ENCODE results near the gene POC5.
"Not testable (repeated sequence)": the region's sequence is repeated elsewhere in the genome, so short reads cannot be mapped to it uniquely, and the experiment has no call there.

The POC5 gene

DNA sequence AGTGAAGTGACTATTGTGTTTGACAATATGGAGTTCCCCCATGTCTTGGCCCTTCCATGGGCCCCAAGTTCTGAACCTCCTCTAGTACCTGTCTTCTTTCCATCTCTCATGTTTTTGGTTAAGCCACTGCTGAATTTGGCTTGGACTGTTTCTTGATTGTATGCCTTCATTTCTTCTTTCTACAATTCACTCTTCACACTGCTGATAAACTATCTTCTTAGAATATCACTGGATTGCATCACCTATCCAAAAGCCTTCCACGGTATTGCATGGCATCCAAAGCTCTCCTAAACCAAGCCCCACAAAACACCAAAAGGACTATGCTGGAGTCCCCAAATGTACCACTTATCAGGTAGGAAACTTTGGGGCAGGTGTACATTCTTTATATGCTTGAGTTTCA, 4.3 kb upstream of the POC5 start:
- no peak for DNase-seq (ENCODE audit: low spot score)
- peaks cover 3% of the 10 kb centered on the region for H3K9me3 Mint-ChIP-seq
- peaks cover 11% of the 10 kb centered on the region for H3K27me3 Mint-ChIP-seq (ENCODE audit: low read depth)
- H3K4me3 Mint-ChIP-seq: no peak overlapping the region
- no peak overlapping the region for H3K27ac Mint-ChIP-seq
- H3K36me3 Mint-ChIP-seq (ENCODE audit: low read depth): peaks cover 4% of the 10 kb centered on the region
- H3K4me1 Mint-ChIP-seq (ENCODE audit: low read depth): peaks cover 3% of the 10 kb centered on the region

DNA sequence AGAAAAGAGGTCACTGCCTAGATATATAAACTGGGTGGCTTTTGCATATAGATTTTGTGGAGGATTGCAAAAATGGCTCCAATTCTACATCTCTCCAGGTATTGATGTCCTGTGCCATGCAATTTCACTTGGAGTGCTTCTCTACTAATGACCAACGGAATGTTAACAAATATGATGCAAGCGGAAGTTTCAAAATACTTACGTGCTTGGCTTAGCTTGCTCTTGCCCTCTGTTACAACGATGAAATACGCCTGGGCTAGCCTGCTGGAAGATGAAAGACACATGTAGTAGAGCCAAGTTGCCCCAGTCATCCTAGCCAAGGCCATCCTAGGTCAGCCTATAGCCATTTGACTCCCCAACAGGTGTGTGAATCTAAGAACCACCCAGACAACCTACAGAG, 3.6 kb upstream of the POC5 start:
- H3K4me1 Mint-ChIP-seq (ENCODE audit: low read depth): peaks cover 8% of the 10 kb centered on the region
- peaks cover 6% of the 10 kb centered on the region for H3K36me3 Mint-ChIP-seq (ENCODE audit: low read depth)
- H3K4me3 Mint-ChIP-seq: no peak overlapping the region
- H3K27ac Mint-ChIP-seq: no peak overlapping the region
- peaks cover 3% of the 10 kb centered on the region for H3K9me3 Mint-ChIP-seq
- no peak for DNase-seq (ENCODE audit: low spot score)
- peaks cover 6% of the 10 kb centered on the region for H3K27me3 Mint-ChIP-seq (ENCODE audit: low read depth)

DNA sequence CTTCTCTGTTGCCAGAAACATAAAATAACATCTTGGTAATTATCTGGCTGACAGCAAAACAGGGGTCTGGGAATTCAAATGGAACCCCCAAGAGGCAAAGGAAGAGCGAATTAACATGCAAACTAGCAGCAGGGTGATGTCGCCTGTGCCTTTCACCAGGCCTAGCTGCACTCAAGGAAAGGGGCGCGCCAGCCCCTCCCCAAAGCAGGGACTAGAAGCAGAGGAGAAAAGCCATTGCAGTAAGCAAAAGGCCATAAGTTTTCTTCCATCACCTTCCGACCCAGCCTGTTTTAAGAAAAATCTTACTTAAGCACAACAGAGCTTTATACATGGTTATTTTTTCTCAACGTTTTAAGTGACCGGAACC, 539 bp downstream of the POC5 start:
- Mint-ChIP-seq H3K36me3 (ENCODE audit: low read depth) (peaks cover 28% of the 10 kb centered on the region), H3K27me3 (ENCODE audit: low read depth) (peaks cover 3% of the 10 kb centered on the region), H3K4me1 (ENCODE audit: low read depth) (peaks cover 33% of the 10 kb centered on the region), H3K9me3 (no peaks in the 10 kb centered on the region), H3K27ac (peak overlapping the region; percentile 100), H3K4me3 (peak overlapping the region; percentile 100)
- DNase-seq (ENCODE audit: low spot score): peak; percentile 14

DNA sequence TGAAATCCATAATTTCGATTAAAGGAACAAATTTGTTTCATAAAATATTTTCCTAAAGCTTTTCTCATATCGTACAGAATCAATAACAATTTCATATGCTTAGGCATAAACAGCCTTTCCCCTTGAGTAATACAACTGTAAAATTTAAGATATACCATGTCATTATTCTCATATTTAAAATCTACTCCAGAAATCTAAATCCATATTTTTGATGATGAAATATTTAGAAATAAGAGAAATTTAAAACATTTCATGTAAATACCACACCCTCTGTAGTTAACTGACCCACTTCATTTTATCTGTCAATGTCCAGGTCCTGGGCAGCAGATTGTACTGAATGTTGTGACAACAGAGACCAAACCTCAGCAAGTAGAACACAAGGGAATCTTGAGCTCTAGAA, 5.1 kb downstream of the POC5 start:
- no peak for DNase-seq (ENCODE audit: low spot score)
- Mint-ChIP-seq H3K9me3 (no peaks in the 10 kb centered on the region), H3K4me1 (ENCODE audit: low read depth) (peaks cover 44% of the 10 kb centered on the region), H3K36me3 (ENCODE audit: low read depth) (peaks cover 49% of the 10 kb centered on the region), H3K4me3 (no peak overlapping the region), H3K27ac (no peak overlapping the region), H3K27me3 (ENCODE audit: low read depth) (no peaks in the 10 kb centered on the region)

DNA sequence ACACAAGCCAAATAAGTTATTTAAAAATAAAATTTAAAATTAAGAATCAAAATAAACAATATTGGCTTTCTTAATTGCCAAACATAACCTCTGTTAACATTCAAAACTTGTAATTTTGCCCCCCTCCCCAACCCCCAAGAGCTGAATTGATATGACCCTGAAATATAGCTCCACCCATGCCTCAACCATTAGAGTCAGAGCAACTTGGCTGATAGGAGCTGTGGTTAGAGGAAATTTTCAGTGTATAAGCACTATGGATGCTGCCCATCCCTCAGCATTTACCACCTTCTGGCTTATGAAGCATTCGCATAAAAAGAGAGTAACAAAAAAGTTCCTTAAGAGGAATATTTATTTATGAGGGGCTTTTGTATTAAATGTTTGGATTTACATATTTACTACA, 6.1 kb downstream of the POC5 start:
- H3K27ac Mint-ChIP-seq: no peak overlapping the region
- H3K9me3 Mint-ChIP-seq: no peaks in the 10 kb centered on the region
- H3K36me3 Mint-ChIP-seq (ENCODE audit: low read depth): peaks cover 46% of the 10 kb centered on the region
- H3K27me3 Mint-ChIP-seq (ENCODE audit: low read depth): no peaks in the 10 kb centered on the region
- H3K4me3 Mint-ChIP-seq: no peak overlapping the region
- H3K4me1 Mint-ChIP-seq (ENCODE audit: low read depth): peaks cover 42% of the 10 kb centered on the region
- DNase-seq (ENCODE audit: low spot score): no peak

DNA sequence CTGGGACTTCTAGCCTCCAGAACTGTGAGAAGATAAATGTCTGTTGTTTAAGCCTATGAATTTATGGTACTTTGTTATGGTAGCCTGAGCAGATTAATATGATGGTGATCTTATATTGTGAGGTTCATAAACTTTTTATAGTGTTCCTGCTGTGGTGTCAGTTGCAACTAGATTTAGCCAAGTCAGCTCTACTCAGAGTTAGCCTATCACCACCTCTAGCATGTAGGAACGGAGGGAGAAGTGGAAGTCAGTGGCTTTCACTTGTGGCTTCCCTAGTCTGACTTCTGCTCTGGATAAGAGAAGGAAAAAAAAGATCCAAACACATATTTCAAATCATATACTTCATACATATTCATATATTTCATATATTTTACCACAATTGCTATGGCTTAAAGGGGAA, 6.6 kb downstream of the POC5 start:
- no peak for DNase-seq (ENCODE audit: low spot score)
- H3K4me1 Mint-ChIP-seq (ENCODE audit: low read depth): peaks cover 41% of the 10 kb centered on the region
- H3K36me3 Mint-ChIP-seq (ENCODE audit: low read depth): peaks cover 45% of the 10 kb centered on the region
- H3K9me3 Mint-ChIP-seq: no peaks in the 10 kb centered on the region
- peak overlapping the region; percentile 45 for H3K27ac Mint-ChIP-seq
- no peak overlapping the region for H3K4me3 Mint-ChIP-seq
- H3K27me3 Mint-ChIP-seq (ENCODE audit: low read depth): no peaks in the 10 kb centered on the region

DNA sequence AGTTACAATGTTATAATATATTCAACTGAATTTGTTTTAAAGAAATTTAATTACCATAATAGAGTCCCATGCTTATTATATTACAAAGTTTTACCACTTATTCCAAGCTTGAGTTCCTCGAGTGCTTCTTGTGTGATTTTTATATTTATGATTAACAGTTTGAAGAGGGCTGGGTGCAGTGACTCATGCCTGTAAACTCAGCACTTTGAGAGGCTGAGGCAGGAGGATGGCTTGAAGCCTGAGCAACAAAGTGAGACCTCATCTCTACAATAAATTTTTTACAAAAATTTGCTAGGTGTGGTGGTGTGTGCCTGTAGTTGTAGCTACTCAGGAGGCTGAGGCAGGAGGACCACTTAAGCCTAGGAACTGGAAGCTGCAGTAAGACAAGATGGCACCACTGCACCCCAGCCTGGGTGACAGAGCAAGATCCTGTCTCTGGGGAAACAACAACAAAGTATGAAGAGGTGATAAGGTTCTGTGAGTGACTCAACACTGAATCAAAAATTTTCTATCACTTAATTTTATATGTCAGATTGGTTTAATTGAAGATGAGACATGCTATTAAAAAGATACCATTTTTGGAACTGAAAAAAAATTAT, 9.2 kb downstream of the POC5 start:
- Mint-ChIP-seq H3K27ac (no peak overlapping the region), H3K27me3 (ENCODE audit: low read depth) (no peaks in the 10 kb centered on the region), H3K36me3 (ENCODE audit: low read depth) (peaks cover 42% of the 10 kb centered on the region), H3K4me3 (no peak overlapping the region), H3K9me3 (no peaks in the 10 kb centered on the region), H3K4me1 (ENCODE audit: low read depth) (peaks cover 26% of the 10 kb centered on the region)
- no peak for DNase-seq (ENCODE audit: low spot score)

DNA sequence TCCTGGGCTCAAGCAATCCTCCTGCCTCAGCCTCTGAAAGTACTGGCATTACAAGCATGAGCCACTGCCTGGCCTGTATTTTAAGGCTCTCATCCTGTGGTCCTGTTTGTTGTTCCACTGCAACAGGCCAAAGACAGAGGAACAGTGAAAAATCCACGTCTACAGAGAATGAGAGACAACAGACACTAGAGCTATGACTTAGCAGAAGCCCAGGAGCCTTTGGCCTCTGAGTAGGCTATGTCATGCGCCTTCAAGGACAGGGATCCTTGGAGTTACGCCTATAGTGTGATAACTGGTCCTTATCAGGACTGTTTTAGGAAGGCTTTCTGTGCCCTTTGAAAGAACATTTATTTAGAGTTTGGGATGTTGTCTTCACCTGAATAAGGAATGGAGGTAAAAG, 10.5 kb downstream of the POC5 start:
- DNase-seq (ENCODE audit: low spot score): no peak
- Mint-ChIP-seq H3K9me3 (no peaks in the 10 kb centered on the region), H3K4me1 (ENCODE audit: low read depth) (peaks cover 21% of the 10 kb centered on the region)

DNA sequence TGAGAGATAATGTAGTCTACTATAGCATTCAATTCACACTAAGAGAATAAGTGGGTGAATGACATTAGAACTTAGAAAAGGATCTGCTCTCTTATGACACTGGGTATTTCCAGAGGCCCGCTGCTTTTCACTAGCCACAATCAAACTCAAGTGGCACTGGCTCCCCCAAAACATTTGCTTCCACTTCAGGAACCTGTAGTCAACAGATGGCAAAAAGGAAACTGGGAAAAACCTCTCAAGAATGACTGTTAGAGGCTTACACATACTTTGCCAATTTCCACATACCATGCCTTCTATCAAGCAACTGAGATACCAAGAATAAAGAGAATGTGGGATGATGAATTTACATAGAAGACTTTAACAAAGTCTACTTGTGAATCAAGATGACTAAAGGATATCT, 11.2 kb downstream of the POC5 start:
- Mint-ChIP-seq H3K4me3 (no peak overlapping the region), H3K4me1 (ENCODE audit: low read depth) (peaks cover 18% of the 10 kb centered on the region), H3K9me3 (no peaks in the 10 kb centered on the region), H3K27me3 (ENCODE audit: low read depth) (no peaks in the 10 kb centered on the region), H3K36me3 (ENCODE audit: low read depth) (peaks cover 50% of the 10 kb centered on the region), H3K27ac (no peak overlapping the region)
- no peak for DNase-seq (ENCODE audit: low spot score)

More for the DNA sequence above, 10.5 kb downstream of the POC5 start:
- Mint-ChIP-seq H3K4me3 (no peak overlapping the region), H3K27ac (no peak overlapping the region), H3K27me3 (ENCODE audit: low read depth) (no peaks in the 10 kb centered on the region), H3K36me3 (ENCODE audit: low read depth) (peaks cover 48% of the 10 kb centered on the region)

DNA sequence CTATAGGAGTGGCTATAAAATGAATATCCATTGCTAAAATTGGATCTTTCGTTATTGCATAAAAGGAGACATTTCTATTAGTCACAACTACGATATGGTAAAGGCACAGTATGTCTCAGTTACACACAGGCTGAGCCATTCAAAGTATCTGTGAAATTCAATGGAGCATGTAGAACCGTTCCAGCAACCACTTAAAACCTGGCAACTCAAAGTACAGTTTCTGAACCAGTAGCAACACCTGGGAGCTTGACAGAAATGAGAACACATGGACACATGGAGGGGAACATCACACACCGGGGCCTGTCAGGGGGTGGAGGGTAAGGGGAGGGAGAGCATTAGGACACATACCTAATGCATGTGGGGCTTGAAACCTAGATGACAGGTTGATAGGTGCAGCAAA, 15.4 kb downstream of the POC5 start:
- no peak overlapping the region for H3K4me3 Mint-ChIP-seq
- H3K9me3 Mint-ChIP-seq: peaks cover 5% of the 10 kb centered on the region
- H3K27me3 Mint-ChIP-seq (ENCODE audit: low read depth): no peaks in the 10 kb centered on the region
- no peak for DNase-seq (ENCODE audit: low spot score)
- peaks cover 6% of the 10 kb centered on the region for H3K4me1 Mint-ChIP-seq (ENCODE audit: low read depth)
- peaks cover 53% of the 10 kb centered on the region for H3K36me3 Mint-ChIP-seq (ENCODE audit: low read depth)
- no peak overlapping the region for H3K27ac Mint-ChIP-seq

DNA sequence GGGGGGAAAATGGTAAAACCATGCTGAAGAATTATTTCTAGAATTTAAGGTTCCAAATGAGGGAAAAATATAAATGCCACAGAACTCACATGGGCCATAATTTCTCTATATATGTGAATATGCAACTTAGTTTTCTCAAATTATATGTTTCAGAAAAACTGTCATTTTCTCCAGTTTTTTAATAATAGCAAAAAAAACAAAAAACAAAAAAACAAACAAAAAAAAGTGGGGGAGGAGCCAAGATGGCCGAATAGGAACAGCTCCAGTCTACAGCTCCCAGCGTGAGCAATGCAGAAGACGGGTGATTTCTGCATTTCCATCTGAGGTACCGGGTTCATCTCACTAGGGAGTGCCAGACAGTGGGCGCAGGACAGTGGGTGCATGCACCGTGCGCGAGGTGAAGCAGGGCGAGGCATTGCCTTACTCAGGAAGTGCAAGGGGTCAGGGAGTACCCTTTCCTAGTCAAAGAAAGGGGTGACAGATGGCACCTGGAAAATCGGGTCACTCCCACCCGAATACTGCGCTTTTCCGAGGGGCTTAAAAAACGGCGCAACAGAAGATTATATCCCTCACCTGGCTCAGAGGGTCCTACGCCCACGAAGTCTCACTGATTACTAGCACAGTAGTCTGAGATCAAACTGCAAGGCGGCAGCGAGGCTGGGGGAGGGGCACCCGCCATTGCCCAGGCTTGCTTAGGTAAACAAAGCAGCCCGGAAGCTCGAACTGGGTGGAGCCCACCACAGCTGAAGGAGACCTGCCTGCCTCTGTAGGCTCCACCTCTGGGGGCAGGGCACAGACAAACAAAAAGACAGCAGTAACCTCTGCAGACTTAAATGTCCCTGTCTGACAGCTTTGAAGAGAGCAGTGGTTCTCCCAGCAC, 21.5 kb downstream of the POC5 start:
- H3K36me3 Mint-ChIP-seq (ENCODE audit: low read depth): peaks cover 51% of the 10 kb centered on the region
- H3K27ac Mint-ChIP-seq; DNase-seq (ENCODE audit: low spot score); H3K27me3 Mint-ChIP-seq (ENCODE audit: low read depth); H3K4me1 Mint-ChIP-seq (ENCODE audit: low read depth); H3K9me3 Mint-ChIP-seq; H3K4me3 Mint-ChIP-seq: not testable (repeated sequence)

DNA sequence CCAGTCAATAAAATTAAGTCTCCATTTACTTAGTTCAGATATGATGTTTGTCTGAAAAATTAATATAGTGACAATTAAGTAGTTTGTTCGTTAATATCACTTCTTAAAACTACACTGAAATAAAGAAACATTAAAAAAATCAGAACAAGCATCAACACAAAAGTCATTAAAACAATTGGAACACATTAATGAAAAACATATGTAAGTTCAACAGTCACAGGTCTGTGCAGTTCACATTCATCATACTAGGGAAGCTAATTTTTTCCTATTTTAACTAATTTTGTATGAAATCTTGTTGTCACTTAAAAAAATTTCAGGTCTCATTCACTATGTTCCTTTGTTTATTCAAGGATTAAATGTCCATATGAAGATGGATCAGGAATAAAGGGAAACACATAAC, 22.5 kb downstream of the POC5 start:
- no peak for DNase-seq (ENCODE audit: low spot score)
- Mint-ChIP-seq H3K4me1 (ENCODE audit: low read depth) (peaks cover 2% of the 10 kb centered on the region), H3K9me3 (peaks cover 5% of the 10 kb centered on the region), H3K4me3 (no peak overlapping the region), H3K36me3 (ENCODE audit: low read depth) (peaks cover 52% of the 10 kb centered on the region), H3K27me3 (ENCODE audit: low read depth) (no peaks in the 10 kb centered on the region), H3K27ac (no peak overlapping the region)

DNA sequence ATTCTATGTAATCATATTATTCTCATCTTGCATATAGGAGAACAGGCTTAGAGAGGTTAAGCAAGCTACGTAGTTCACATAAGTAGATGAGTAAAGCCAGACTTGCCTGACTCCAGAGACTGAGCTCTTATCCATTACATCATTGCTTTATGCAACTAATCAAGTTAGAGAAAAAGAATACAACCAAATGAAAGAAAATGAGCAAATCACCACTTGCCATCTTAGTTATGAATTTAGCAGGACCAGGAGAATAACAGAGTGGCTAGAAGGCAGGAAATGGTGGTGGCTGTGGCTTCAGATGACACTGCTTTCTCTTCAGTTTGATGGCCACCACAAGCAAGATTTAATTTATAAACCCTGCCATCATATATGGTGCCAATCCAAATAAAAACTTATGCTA, 26.6 kb downstream of the POC5 start:
- peak overlapping the region; percentile 38 for H3K27ac Mint-ChIP-seq
- no peak for DNase-seq (ENCODE audit: low spot score)
- peaks cover 4% of the 10 kb centered on the region for H3K4me1 Mint-ChIP-seq (ENCODE audit: low read depth)
- H3K27me3 Mint-ChIP-seq (ENCODE audit: low read depth): no peaks in the 10 kb centered on the region
- H3K9me3 Mint-ChIP-seq: no peaks in the 10 kb centered on the region
- H3K36me3 Mint-ChIP-seq (ENCODE audit: low read depth): peaks cover 52% of the 10 kb centered on the region
- no peak overlapping the region for H3K4me3 Mint-ChIP-seq

DNA sequence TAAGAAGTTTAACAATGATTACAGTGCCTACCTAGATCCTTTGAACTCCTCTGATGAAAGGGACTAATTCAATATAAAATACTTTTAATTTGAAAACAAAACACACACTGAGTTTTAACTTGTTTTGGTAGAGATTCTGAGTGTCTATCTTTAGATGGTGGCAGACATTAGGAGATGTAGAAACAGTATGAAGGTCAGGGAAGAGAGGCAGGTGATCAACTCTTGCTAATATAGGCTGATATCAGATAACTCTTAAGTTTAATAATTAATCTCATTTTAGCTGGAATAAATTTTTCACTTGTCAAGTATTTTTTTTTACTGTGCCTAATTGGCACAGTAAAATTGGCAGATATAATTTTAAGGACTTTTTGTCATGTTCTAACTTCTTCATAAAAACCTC, 30.8 kb downstream of the POC5 start:
- no peak for DNase-seq (ENCODE audit: low spot score)
- H3K4me1 Mint-ChIP-seq (ENCODE audit: low read depth): peaks cover 4% of the 10 kb centered on the region
- H3K27me3 Mint-ChIP-seq (ENCODE audit: low read depth): no peaks in the 10 kb centered on the region
- H3K36me3 Mint-ChIP-seq (ENCODE audit: low read depth): peaks cover 41% of the 10 kb centered on the region
- no peak overlapping the region for H3K27ac Mint-ChIP-seq
- H3K4me3 Mint-ChIP-seq: no peak overlapping the region
- no peaks in the 10 kb centered on the region for H3K9me3 Mint-ChIP-seq
